ENCODE measurements around the gene PLEKHG4.

Gene PLEKHG4

GRCh38 chr16:67336116-67336515 lies 56.8 kb downstream of the PLEKHG4 start:
- Histone ChIP-seq H3K9ac (no peak overlapping the region), H2AFZ (no peak overlapping the region), H3K4me2 (ENCODE audit: low read length) (no peak overlapping the region), H3K9me3 (ENCODE audit: control insufficient read depth, low read length) (no peaks in the 10 kb centered on the region), H3K36me3 (ENCODE audit: control insufficient read depth, insufficient read depth, low read length) (no peaks in the 10 kb centered on the region), H3K27me3 (ENCODE audit: control insufficient read depth, insufficient read depth, low read length) (no peaks in the 10 kb centered on the region), H3K4me3 (ENCODE audit: low read depth, low read length) (no peak overlapping the region), H3K79me2 (no peaks in the 10 kb centered on the region), H3K4me1 (no peaks in the 10 kb centered on the region), H3K27ac (no peak overlapping the region)
- TF ChIP-seq, protein P1, sequence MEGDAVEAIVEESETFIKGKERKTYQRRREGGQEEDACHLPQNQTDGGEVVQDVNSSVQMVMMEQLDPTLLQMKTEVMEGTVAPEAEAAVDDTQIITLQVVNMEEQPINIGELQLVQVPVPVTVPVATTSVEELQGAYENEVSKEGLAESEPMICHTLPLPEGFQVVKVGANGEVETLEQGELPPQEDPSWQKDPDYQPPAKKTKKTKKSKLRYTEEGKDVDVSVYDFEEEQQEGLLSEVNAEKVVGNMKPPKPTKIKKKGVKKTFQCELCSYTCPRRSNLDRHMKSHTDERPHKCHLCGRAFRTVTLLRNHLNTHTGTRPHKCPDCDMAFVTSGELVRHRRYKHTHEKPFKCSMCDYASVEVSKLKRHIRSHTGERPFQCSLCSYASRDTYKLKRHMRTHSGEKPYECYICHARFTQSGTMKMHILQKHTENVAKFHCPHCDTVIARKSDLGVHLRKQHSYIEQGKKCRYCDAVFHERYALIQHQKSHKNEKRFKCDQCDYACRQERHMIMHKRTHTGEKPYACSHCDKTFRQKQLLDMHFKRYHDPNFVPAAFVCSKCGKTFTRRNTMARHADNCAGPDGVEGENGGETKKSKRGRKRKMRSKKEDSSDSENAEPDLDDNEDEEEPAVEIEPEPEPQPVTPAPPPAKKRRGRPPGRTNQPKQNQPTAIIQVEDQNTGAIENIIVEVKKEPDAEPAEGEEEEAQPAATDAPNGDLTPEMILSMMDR (IDR thresholded peaks at IDR 0.05) = no peak

DNA sequence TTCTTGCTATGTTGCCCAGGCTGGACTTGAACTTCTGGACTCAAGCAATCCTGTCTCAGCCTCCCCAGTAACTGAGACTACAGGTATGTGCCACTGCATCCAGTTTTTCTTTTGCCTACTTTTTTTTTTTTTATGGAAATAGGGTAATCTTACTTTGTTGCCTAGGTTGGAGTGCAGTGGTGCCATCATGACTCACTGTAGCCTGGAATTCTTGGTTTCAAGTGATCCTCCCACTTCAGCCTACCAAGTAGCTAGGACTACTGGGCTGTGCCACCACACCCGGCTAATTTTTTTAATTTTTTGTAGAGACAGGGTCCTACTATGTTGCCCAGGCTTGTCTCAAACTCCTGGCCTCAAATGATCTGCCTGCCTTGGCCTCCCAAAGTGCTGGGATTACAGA lies 57.3 kb downstream of the PLEKHG4 start:
- Histone ChIP-seq H3K36me3 (ENCODE audit: control insufficient read depth, insufficient read depth, low read length) (no peaks in the 10 kb centered on the region), H3K9ac (no peak overlapping the region), H3K4me2 (ENCODE audit: low read length) (no peak overlapping the region), H3K27ac (no peak overlapping the region), H3K79me2 (no peaks in the 10 kb centered on the region), H3K4me1 (no peaks in the 10 kb centered on the region), H2AFZ (no peak overlapping the region), H3K9me3 (ENCODE audit: control insufficient read depth, low read length) (no peaks in the 10 kb centered on the region), H3K4me3 (ENCODE audit: low read depth, low read length) (no peak overlapping the region), H3K27me3 (ENCODE audit: control insufficient read depth, insufficient read depth, low read length) (no peaks in the 10 kb centered on the region)
- TF ChIP-seq, protein P1 (IDR thresholded peaks at IDR 0.05) = no peak
